Caco-2 (cell line): ENCODE data around the gene NTRK2. TPM values are rescaled to one million over a fixed set of nuclear protein-coding genes. Genes with fewer than 3 reads are reported as not detected.

Source experiments
- BruUV-seq: library from RNA; stranded (reverse); fragments of 400-500 nt; replicated peaks from 2 replicates; lab custom pipeline; 2021; lab: Mats Ljungman, UMichigan
- CTCF ChIA-PET: fragments of 300-600 bp; sonication (Branson Sonifier 250); formaldehyde crosslinking; loops from one replicate; lab custom pipeline; 2022; ENCODE audit warnings: antibody characterized with exemption; lab: Charles Lee
- POLR2A ChIA-PET: fragments of 300-600 bp; sonication (Branson Sonifier 250); formaldehyde crosslinking; loops from one replicate; lab custom pipeline; 2022; ENCODE audit warnings: antibody characterized with exemption; lab: Charles Lee
- DNase-seq, 2 experiments: peaks; one replicate each; pipeline versions ENCODE4 v3.0.0 to v3.0.0-alpha.2; 2020 to 2022
- H3K27me3 ChIP-seq: replicated peaks from 2 replicates; pipeline ENCODE4 v1.6.0; 2011; ENCODE audit warnings: low read length; ENCODE audit not compliant: control insufficient read depth, insufficient read depth
- H3K36me3 ChIP-seq: 2 replicates; pipeline ENCODE4 v1.5.1; 2011; ENCODE audit warnings: low read length; ENCODE audit not compliant: control insufficient read depth, insufficient read depth
- H3K4me1 ChIP-seq: fragments of 250-450 bp; sonication (Bioruptor Pico); 2 replicates; pipeline ENCODE4 v1.5.1; 2020; ENCODE audit warnings: mild to moderate bottlenecking
- H3K4me3 ChIP-seq: 2 replicates; pipeline ENCODE4 v1.5.1; 2011; ENCODE audit warnings: low read depth, mild to moderate bottlenecking, control low read depth, low read length
- H3K9me3 ChIP-seq: fragments of 250-450 bp; sonication (Bioruptor Pico); 2 replicates; pipeline ENCODE4 v1.5.1; 2020; ENCODE audit warnings: mild to moderate bottlenecking, moderate library complexity
- H3K27ac Mint-ChIP-seq: one replicate; pipeline ENCODE4 v1.8.0; 2022; ENCODE audit warnings: mixed read lengths; ENCODE audit not compliant: unreplicated experiment
- H3K27me3 Mint-ChIP-seq: one replicate; pipeline ENCODE4 v1.8.0; 2022; ENCODE audit warnings: mixed read lengths; ENCODE audit not compliant: insufficient read depth, unreplicated experiment
- H3K36me3 Mint-ChIP-seq: one replicate; pipeline ENCODE4 v1.8.0; 2022; ENCODE audit warnings: mild to moderate bottlenecking, mixed read lengths; ENCODE audit not compliant: insufficient read depth, unreplicated experiment
- H3K4me1 Mint-ChIP-seq: one replicate; pipeline ENCODE4 v1.8.0; 2022; ENCODE audit warnings: low read depth, mixed read lengths; ENCODE audit not compliant: unreplicated experiment
- H3K4me3 Mint-ChIP-seq: one replicate; pipeline ENCODE4 v1.8.0; 2022; ENCODE audit warnings: mild to moderate bottlenecking, moderate library complexity, mixed read lengths; ENCODE audit not compliant: unreplicated experiment
- H3K9me3 Mint-ChIP-seq: one replicate; pipeline ENCODE4 v1.8.0; 2022; ENCODE audit warnings: mixed read lengths; ENCODE audit not compliant: unreplicated experiment
- intact Hi-C: fragments of 100-400 bp; cut with micrococcal nuclease; formaldehyde crosslinking; loops from one replicate; pipeline ENCODE4 v1.10.0; 2022; ENCODE audit not compliant: unreplicated experiment
- total RNA-seq: library from RNA; stranded (reverse); gene quantifications from 2 replicates; pipeline ENCODE4 v1.2.3, GENCODE V29; 2022
- TF ChIP-seq, protein P1 (sequence below), 2 experiments: fragments of 200-600 bp in 1 of 2; IDR thresholded peaks; 1 replicate in 1 of 2; 2 replicates in 1 of 2; pipeline versions ENCODE4 v1.5.1 to v1.8.0; 2011 to 2022; ENCODE audit warnings: antibody characterized with exemption in 1 of 2, control low read depth in 1 of 2, inconsistent platforms in 1 of 2, low read depth in 1 of 2, low read length in 1 of 2, mild to moderate bottlenecking in 1 of 2, moderate library complexity in 1 of 2; ENCODE audit not compliant: insufficient read depth in 1 of 2, severe bottlenecking in 1 of 2, unreplicated experiment in 1 of 2

NTRK2 gene
- total RNA-seq, 1 experiment from 2014 or later: not detected

DNA sequence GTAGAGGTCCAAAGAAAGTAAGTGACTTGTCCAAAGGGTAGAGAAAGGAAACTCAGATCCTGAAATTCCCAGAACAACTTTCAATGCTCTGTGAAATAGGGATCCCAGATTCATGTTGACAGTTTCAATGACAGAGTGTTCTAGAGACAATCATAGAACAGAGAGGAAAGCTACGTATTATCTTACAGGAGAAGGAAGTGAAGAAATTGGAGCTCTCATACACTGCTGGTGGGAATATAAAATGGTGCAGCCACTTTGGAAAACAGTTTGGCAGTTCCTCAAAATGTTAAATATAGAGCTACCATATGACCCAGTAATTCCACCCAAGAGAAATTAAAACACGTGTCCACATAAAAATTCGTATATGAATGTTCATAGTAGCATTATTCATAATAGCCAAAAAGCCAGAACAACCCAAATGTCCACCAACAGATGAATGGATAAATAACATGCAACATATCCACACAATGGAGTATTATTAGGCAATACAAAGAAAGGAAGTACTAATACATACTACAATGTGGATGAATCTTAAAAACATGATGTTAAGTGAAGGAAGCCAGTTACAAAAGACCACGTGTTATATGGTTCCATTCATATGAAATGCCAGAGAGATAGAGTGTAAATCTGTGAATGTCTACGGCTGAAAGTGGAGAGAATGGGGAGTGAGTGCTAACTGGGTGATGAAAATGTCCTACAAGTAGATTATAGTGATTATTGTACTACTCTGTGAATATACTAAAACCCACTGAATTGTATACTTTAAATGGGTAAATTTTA is 197.1 kb downstream of the NTRK2 start:
- POLR2A ChIA-PET: no interaction called here
- no peaks in the 10 kb centered on the region for H3K9me3 ChIP-seq
- BruUV-seq: no TSS peak
- H3K27ac Mint-ChIP-seq: no peak overlapping the region
- H3K27me3 ChIP-seq: no peaks in the 10 kb centered on the region
- CTCF ChIA-PET: no interaction called here
- intact Hi-C loops: no loop called here
- H3K36me3 ChIP-seq: no peaks in the 10 kb centered on the region
- no peaks in the 10 kb centered on the region for H3K27me3 Mint-ChIP-seq
- DNase-seq: no peak
- no peaks in the 10 kb centered on the region for H3K4me1 ChIP-seq
- H3K4me3 Mint-ChIP-seq: no peak overlapping the region
- no peaks in the 10 kb centered on the region for H3K4me1 Mint-ChIP-seq
- TF ChIP-seq, protein P1, sequence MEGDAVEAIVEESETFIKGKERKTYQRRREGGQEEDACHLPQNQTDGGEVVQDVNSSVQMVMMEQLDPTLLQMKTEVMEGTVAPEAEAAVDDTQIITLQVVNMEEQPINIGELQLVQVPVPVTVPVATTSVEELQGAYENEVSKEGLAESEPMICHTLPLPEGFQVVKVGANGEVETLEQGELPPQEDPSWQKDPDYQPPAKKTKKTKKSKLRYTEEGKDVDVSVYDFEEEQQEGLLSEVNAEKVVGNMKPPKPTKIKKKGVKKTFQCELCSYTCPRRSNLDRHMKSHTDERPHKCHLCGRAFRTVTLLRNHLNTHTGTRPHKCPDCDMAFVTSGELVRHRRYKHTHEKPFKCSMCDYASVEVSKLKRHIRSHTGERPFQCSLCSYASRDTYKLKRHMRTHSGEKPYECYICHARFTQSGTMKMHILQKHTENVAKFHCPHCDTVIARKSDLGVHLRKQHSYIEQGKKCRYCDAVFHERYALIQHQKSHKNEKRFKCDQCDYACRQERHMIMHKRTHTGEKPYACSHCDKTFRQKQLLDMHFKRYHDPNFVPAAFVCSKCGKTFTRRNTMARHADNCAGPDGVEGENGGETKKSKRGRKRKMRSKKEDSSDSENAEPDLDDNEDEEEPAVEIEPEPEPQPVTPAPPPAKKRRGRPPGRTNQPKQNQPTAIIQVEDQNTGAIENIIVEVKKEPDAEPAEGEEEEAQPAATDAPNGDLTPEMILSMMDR (IDR thresholded peaks at IDR 0.05; ENCODE audit: insufficient read depth in 1 of 2, low read depth in 1 of 2, low read length in 1 of 2, severe bottlenecking in 1 of 2, unreplicated experiment in 1 of 2): no peak
- H3K36me3 Mint-ChIP-seq: no peaks in the 10 kb centered on the region
- no peak overlapping the region for H3K4me3 ChIP-seq
- H3K9me3 Mint-ChIP-seq: no peaks in the 10 kb centered on the region

DNA sequence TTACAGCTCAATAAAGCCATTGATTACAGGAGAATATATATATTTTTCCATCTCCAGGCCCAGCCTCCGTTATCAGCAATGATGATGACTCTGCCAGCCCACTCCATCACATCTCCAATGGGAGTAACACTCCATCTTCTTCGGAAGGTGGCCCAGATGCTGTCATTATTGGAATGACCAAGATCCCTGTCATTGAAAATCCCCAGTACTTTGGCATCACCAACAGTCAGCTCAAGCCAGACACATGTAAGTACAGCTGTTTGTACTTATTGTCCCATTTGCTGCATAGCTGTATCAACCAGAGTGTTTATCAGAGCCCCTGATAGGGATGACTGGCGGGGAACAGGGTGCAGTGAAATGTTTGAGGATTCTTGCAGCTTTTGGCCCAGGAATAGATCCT is 197.7 kb downstream of the NTRK2 start:
- Mint-ChIP-seq H3K27ac (no peak overlapping the region), H3K27me3 (no peaks in the 10 kb centered on the region), H3K36me3 (no peaks in the 10 kb centered on the region), H3K9me3 (no peaks in the 10 kb centered on the region), H3K4me1 (no peaks in the 10 kb centered on the region), H3K4me3 (no peak overlapping the region)
- no peak for DNase-seq
- BruUV-seq: no TSS peak
- POLR2A ChIA-PET: no interaction called here
- TF ChIP-seq, protein P1 (IDR thresholded peaks at IDR 0.05; ENCODE audit: insufficient read depth in 1 of 2, low read depth in 1 of 2, low read length in 1 of 2, severe bottlenecking in 1 of 2, unreplicated experiment in 1 of 2): no peak
- H3K27me3 ChIP-seq: no peaks in the 10 kb centered on the region
- CTCF ChIA-PET: no interaction called here
- H3K4me3 ChIP-seq: no peak overlapping the region
- no peaks in the 10 kb centered on the region for H3K9me3 ChIP-seq
- no peaks in the 10 kb centered on the region for H3K4me1 ChIP-seq
- no peaks in the 10 kb centered on the region for H3K36me3 ChIP-seq
- intact Hi-C loops: no loop called here

DNA sequence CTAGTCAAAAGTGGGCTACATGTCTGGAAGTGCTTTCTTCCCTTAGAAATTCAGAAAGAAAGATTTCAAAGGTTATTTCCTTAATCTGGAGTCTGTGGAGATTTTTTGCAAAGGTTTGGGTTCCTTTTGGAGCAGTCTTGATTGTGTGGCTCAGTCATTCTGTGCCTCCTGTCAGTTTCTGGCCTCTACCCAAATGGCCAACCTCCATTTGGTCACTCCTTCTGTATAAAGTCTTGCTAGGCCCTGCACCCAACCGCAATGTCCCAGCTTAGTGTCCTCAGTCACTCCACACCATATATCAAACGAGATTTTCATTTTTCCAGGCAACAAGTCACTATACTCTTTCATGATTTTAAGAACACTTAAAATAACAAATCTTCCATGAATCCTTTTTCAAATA is 199.6 kb downstream of the NTRK2 start:
- H3K27ac Mint-ChIP-seq: no peak overlapping the region
- no peak overlapping the region for H3K4me3 ChIP-seq
- no peaks in the 10 kb centered on the region for H3K36me3 Mint-ChIP-seq
- no peaks in the 10 kb centered on the region for H3K27me3 Mint-ChIP-seq
- H3K4me3 Mint-ChIP-seq: no peak overlapping the region
- H3K4me1 Mint-ChIP-seq: no peaks in the 10 kb centered on the region
- ChIA-PET POLR2A (no interaction called here), CTCF (no interaction called here)
- no peaks in the 10 kb centered on the region for H3K36me3 ChIP-seq
- H3K4me1 ChIP-seq: no peaks in the 10 kb centered on the region
- intact Hi-C loops: no loop called here
- no TSS peak for BruUV-seq
- TF ChIP-seq, protein P1 (IDR thresholded peaks at IDR 0.05; ENCODE audit: insufficient read depth in 1 of 2, low read depth in 1 of 2, low read length in 1 of 2, severe bottlenecking in 1 of 2, unreplicated experiment in 1 of 2): no peak
- no peaks in the 10 kb centered on the region for H3K9me3 Mint-ChIP-seq
- H3K27me3 ChIP-seq: no peaks in the 10 kb centered on the region
- H3K9me3 ChIP-seq: no peaks in the 10 kb centered on the region
- DNase-seq: no peak
